Activated CD8-positive, alpha-beta T cell treated with anti-CD3 and anti-CD28 coated beads, Interleukin-2, amount 10 ng/mL, durations not matched to agents 7 days and 5 days (primary cell): ENCODE data around the gene NXNL1. TPM values are rescaled to one million over a fixed set of nuclear protein-coding genes. Genes with fewer than 3 reads are reported as not detected.

Source experiments
- ATAC-seq: fragments of 150-1000 bp; cut with Tn5 transposase; one replicate; pipeline ENCODE4 v1.10.0; 2021; ENCODE audit warnings: moderate library complexity
- CTCF ChIA-PET: fragments of 350-600 bp; sonication (Branson Sonifier 250); formaldehyde crosslinking; loops from one replicate; lab custom pipeline; 2021; ENCODE audit warnings: antibody characterized with exemption; lab: Charles Lee
- POLR2A ChIA-PET: fragments of 350-600 bp; sonication (Branson Sonifier 250); formaldehyde crosslinking; loops from one replicate; lab custom pipeline; 2021; ENCODE audit warnings: antibody characterized with exemption; lab: Charles Lee
- DNase-seq: peaks from one replicate; pipeline ENCODE4 v3.0.0-alpha.2; 2020
- H3K27ac Mint-ChIP-seq: one replicate; pipeline ENCODE4 v1.8.0; 2021; ENCODE audit warnings: mild to moderate bottlenecking, mixed read lengths
- H3K27me3 Mint-ChIP-seq: one replicate; pipeline ENCODE4 v1.8.0; 2021; ENCODE audit warnings: low read depth, mixed read lengths
- H3K36me3 Mint-ChIP-seq: one replicate; pipeline ENCODE4 v1.8.0; 2021; ENCODE audit warnings: low read depth, mixed read lengths
- H3K4me1 Mint-ChIP-seq: one replicate; pipeline ENCODE4 v1.8.0; 2021; ENCODE audit warnings: low read depth, mixed read lengths
- H3K4me3 Mint-ChIP-seq: one replicate; pipeline ENCODE4 v1.8.0; 2021; ENCODE audit warnings: mild to moderate bottlenecking, mixed read lengths
- H3K9me3 Mint-ChIP-seq: one replicate; pipeline ENCODE4 v1.8.0; 2022; ENCODE audit warnings: mixed read lengths; ENCODE audit not compliant: insufficient read depth
- total RNA-seq, 2 experiments: library from RNA; stranded (reverse); gene quantifications; one replicate each; pipeline ENCODE4 v1.2.3, GENCODE V29; 2021

Gene NXNL1
- total RNA-seq, 2 experiments from 2014 or later: not detected

DNA sequence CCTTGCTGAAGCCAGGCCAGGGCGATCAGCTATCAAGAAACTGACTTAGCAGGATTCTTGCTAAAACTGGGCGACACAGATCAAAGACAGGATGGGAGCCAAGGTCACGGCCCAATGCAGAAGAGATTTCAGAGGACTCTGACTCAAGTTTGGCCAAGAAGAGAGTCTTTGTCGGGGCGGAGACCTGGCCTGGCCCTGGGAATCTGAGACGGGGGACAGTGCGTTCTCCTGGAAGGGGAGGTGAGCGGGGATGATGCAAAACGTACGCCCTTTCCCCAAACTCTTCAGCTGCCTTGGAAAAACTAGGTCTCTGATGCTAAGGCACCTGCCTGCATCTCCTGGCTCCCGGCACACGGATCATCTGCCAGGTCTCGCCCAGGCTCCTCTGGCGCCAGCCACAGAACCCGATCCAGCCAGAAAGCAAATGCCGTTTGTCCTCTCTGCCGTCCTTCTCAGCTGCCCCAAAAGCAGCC lies 31.0 kb downstream of the NXNL1 start:
- ChIA-PET POLR2A (no interaction called here), CTCF (interaction anchor here (2.3 kb wide), 1 partner anchor 36 kb away, joined by 8 read pairs; no protein-coding TSS in a partner anchor)
- DNase-seq (no peak), ATAC-seq (no peak)
- Mint-ChIP-seq H3K36me3 (no peaks in the 10 kb centered on the region), H3K4me3 (no peak overlapping the region), H3K27me3 (no peaks in the 10 kb centered on the region), H3K4me1 (peaks cover 10% of the 10 kb centered on the region), H3K9me3 (no peaks in the 10 kb centered on the region), H3K27ac (no peak overlapping the region)

DNA sequence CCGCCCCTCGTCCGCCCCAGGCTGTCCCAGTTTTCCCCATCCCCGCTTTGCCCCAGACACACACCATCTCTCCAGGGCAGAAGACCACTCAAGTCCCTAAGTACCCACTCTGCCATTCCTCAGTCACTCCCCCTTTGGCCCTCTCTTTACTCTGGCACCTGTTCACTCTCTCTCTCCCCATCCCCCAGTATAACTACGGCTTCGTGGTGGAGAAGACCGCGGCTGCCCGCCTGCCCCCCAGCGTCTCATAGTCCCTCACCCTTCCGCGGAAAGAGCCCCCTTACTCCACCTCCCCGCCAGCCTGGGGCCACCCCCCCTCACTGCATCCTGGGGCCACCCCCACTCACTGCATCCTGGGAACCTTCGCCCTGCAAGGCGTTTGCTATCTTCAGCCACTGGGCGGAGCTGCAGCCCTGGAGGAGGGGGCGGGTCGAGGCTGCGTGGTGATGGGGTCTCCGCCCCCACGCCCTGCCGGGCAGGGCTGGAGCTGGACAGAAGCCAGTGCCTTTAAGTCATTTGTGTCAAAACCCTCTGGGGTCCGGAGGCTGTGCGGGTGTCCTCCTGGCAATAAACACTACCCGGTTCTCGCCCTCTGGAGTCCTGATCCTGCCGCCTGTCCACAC lies 35.9 kb downstream of the NXNL1 start:
- no peak overlapping the region for H3K27ac Mint-ChIP-seq

DNA sequence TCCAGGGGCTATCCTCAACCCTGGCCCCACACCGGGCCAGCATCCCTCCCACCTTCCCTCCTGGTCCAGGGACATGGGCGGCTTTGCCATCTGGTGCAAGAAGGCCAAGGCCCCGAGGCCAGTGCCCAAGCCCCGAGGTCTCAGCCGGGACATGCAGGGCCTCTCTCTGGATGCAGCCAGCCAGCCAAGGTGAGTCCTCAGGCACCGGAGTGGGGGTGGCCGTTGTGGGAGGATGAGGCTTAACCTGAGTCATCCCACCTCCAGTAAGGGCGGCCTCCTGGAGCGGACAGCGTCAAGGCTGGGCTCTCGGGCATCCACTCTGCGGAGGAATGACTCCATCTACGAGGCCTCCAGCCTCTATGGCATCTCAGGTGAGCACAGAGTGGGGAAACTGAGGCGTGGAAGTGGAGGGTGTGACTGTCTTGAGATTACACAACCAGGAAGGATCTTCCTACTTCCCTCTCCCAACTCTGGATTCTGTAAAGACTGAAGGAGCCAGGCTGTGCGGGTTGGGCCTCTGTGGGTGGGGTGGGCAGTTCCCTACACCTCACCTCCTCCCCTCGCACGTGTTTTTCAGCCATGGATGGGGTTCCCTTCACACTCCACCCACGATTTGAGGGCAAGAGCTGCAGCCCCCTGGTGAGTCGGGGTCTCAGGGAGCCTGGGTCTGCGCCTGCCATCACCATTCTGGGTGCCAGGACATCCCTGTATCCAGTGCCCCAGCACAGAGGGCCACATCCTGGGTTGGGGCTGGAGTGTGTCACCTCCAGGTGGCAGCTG lies 37.1 kb downstream of the NXNL1 start:
- Mint-ChIP-seq H3K36me3 (peaks cover 15% of the 10 kb centered on the region), H3K4me3 (no peak overlapping the region), H3K9me3 (no peaks in the 10 kb centered on the region), H3K27ac (no peak overlapping the region), H3K27me3 (no peaks in the 10 kb centered on the region), H3K4me1 (peaks cover 30% of the 10 kb centered on the region)
- ChIA-PET CTCF (no interaction called here), POLR2A (interaction anchor here (0.6 kb wide), 1 partner anchor 349 kb away, joined by 3 read pairs; no protein-coding TSS in a partner anchor)
- DNase-seq (no peak), ATAC-seq (no peak)

More for the DNA sequence above, 35.9 kb downstream of the NXNL1 start:
- POLR2A ChIA-PET: no interaction called here
- CTCF ChIA-PET: interaction anchor here (1.1 to 2.6 kb wide), 2 partner anchors 16 to 24 kb away, joined by 3 to 8 read pairs; partner anchors contain the start of gene TMEM221
- no peaks in the 10 kb centered on the region for H3K9me3 Mint-ChIP-seq
- peaks cover 12% of the 10 kb centered on the region for H3K36me3 Mint-ChIP-seq
- peaks cover 19% of the 10 kb centered on the region for H3K4me1 Mint-ChIP-seq
- no peak overlapping the region for H3K4me3 Mint-ChIP-seq
- H3K27me3 Mint-ChIP-seq: no peaks in the 10 kb centered on the region
- DNase-seq: peak; percentile 60
- peak; percentile 20 for ATAC-seq

DNA sequence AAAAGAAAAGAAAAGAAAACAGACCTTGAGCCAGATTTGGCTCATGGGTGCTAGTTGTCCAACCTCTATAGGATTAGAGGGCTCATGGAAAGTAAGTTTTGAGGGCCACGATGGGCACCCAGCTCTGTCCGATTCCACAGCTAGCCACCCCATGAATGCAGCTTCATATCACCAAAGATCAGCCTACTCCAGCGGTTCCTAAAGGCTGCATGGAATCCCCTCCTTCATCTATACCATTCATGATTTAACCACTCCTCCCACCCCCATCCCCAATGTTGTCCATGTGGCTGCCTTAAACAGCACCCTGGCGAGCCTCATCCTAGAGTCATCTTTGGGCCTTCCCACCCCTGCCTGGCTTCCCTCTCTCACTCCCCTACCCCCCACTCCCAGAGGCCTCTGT lies 38.8 kb downstream of the NXNL1 start:
- Mint-ChIP-seq H3K9me3 (no peaks in the 10 kb centered on the region), H3K27ac (no peak overlapping the region), H3K4me1 (peaks cover 31% of the 10 kb centered on the region), H3K27me3 (no peaks in the 10 kb centered on the region), H3K4me3 (no peak overlapping the region), H3K36me3 (peaks cover 21% of the 10 kb centered on the region)
- ChIA-PET POLR2A (interaction anchor here (0.6 kb wide), 1 partner anchor 28 kb away, joined by 3 read pairs; the partner anchor contains the start of gene CCDC194), CTCF (interaction anchor here (1.4 kb wide), 1 partner anchor 19 kb away, joined by 3 read pairs; no protein-coding TSS in a partner anchor)
- ATAC-seq (no peak), DNase-seq (no peak)

DNA sequence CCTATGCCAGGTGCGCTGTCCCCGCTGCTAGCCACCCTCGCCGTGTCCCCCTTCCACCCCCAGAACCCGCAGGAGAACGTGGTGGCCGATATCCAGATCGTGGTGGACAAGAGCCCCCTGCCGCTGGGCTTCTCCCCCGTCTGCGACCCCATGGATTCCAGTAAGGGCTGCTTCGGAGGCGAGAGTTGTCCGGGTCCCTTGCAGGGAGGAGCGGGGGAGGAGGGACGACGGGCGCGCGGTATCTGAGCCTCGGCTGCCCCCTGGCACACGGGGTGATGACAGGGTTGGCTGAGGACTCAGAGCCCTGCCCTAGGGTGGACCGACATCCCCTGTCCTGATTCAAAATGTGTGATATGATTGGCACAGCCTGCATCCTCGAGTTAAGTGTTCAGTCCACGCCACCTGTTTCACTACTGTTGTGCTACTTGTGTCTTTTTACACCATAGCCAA lies 40.2 kb downstream of the NXNL1 start:
- Mint-ChIP-seq H3K4me1 (peaks cover 31% of the 10 kb centered on the region), H3K27ac (peak overlapping the region; percentile 87), H3K9me3 (no peaks in the 10 kb centered on the region), H3K4me3 (peak overlapping the region; percentile 93), H3K36me3 (peaks cover 27% of the 10 kb centered on the region), H3K27me3 (no peaks in the 10 kb centered on the region)
- ChIA-PET POLR2A (interaction anchor here (3.4 kb wide), 1 partner anchor 14 kb away, joined by 36 read pairs; the partner anchor contains the start of gene BST2), CTCF (no interaction called here)
- peak; percentile 56 for DNase-seq
- peak; percentile 40 for ATAC-seq

DNA sequence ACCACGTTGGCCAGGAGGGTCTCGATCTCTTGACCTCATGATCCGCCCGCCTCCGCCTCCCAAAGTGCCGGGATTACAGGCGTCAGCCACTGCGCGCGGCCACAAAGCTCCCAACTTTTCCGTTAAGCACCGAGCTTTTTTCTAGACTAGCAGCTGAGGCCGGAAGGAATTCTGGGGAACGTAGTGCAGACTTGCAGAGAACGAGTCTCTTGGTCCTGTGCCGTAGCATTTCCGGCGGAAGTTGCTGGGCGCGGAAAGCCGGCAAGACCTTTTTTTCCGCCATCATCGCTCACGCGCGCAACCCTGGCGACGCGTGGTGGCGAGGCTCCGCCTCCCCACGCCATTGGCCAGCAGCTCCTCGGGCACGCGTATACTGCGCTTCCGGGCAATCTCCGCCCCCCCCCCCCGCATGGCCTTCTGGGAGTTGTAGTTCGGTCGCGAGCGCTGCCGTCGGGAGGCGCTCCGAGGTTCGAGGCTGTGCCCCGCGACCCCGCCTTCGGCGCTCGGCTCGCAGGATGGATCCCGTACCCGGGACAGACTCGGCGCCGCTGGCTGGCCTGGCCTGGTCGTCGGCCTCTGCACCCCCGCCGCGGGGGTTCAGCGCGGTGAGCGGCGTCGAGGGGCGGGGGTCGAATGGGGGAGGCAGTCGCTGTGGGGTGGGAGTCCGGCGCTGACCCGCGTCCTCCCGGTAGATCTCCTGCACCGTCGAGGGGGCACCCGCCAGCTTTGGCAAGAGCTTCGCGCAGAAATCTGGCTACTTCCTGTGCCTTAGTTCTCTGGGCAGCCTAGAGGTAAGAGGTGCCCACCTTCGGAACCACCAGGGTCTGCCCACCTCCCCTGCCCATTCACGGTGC lies 40.9 kb downstream of the NXNL1 start, which contains the start of gene MVB12A:
Gene MVB12A (plus strand): TSS at position 427 of the 854 bp plus-strand sequence. CDS start 89 bp downstream, at position 516.
- peak; percentile 94 for ATAC-seq
- ChIA-PET POLR2A (interaction anchor here (0.6 to 3.4 kb wide), 7 partner anchors 14 to 176 kb away, joined by 3 to 36 read pairs (median 5); partner anchors contain the start of gene BST2), CTCF (interaction anchor here (0.6 to 1.4 kb wide), 17 partner anchors 13 to 186 kb away, joined by 3 to 8 read pairs (median 3); partner anchors contain the start of genes BST2 and DDA1)
- Mint-ChIP-seq H3K4me1 (peaks cover 28% of the 10 kb centered on the region), H3K4me3 (peak within 1 kb of the TSS; percentile 93), H3K27ac (peak within 1 kb of the TSS; percentile 96), H3K9me3 (no peaks in the 10 kb centered on the region), H3K36me3 (peaks cover 33% of the 10 kb centered on the region), H3K27me3 (no peaks in the 10 kb centered on the region)
- DNase-seq: peak; percentile 97

DNA sequence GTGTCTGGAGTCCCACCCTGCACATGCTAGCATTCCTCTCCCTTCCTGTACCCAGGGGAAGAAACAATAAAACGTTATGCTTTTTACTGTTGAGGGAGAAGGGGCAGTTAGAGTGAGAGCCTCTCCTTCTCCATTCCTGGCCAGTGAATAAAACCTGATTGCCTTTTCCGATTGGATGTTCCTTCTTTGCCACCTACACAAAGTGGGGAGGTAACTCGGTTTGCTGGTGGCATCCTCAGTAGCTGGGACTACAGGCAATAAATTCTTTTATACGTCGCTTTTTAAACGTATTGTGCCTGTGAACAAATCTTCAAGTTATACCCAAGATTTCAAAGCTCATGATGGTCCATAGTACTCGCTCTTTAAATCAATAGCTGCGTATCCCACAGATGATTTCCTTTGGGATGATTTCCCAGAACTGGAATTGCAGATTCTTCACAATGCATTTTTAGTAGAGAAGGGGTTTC lies 41.5 kb downstream of the NXNL1 start:
- ChIA-PET CTCF (interaction anchor here (0.7 to 1.4 kb wide), 16 partner anchors 12 to 187 kb away, joined by 3 to 8 read pairs (median 3); partner anchors contain the start of genes BST2 and DDA1), POLR2A (interaction anchor here (0.6 to 3.4 kb wide), 6 partner anchors 13 to 175 kb away, joined by 3 to 36 read pairs (median 6); partner anchors contain the start of gene BST2)
- ATAC-seq (no peak), DNase-seq (no peak)
- Mint-ChIP-seq H3K4me3 (peak overlapping the region; percentile 93), H3K4me1 (peaks cover 24% of the 10 kb centered on the region), H3K36me3 (peaks cover 37% of the 10 kb centered on the region), H3K27ac (peak overlapping the region; percentile 96), H3K27me3 (no peaks in the 10 kb centered on the region), H3K9me3 (no peaks in the 10 kb centered on the region)

DNA sequence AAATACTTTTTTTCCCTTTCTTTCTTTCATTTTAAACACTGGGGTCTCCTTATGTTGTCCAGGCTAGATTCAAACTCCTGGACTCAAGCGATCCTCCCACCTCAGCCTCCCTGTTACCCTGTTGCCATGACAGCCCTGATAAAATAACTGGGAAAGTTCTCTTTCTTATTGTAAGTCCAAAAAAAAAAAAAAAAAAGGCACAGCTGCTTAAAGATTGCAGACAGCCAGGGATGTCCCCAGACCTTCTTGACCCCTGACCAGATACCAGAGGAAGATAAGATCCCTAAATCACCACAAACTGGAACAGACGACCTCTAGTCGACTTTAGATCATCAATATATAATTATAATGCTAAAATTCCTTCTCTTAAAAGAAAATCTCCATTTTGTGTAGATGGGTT lies 42.0 kb downstream of the NXNL1 start:
- ChIA-PET POLR2A (interaction anchor here (1.4 to 3.4 kb wide), 2 partner anchors 13 to 16 kb away, joined by 6 to 36 read pairs; partner anchors contain the start of gene BST2), CTCF (interaction anchor here (0.9 to 1.4 kb wide), 7 partner anchors 12 to 53 kb away, joined by 3 to 8 read pairs (median 4); no protein-coding TSS in a partner anchor)
- peak overlapping the region; percentile 96 for H3K27ac Mint-ChIP-seq
- H3K4me1 Mint-ChIP-seq: peaks cover 24% of the 10 kb centered on the region
- no peaks in the 10 kb centered on the region for H3K9me3 Mint-ChIP-seq
- ATAC-seq (no peak), DNase-seq (no peak)
- no peaks in the 10 kb centered on the region for H3K27me3 Mint-ChIP-seq
- H3K36me3 Mint-ChIP-seq: peaks cover 39% of the 10 kb centered on the region
- H3K4me3 Mint-ChIP-seq: peak overlapping the region; percentile 93

DNA sequence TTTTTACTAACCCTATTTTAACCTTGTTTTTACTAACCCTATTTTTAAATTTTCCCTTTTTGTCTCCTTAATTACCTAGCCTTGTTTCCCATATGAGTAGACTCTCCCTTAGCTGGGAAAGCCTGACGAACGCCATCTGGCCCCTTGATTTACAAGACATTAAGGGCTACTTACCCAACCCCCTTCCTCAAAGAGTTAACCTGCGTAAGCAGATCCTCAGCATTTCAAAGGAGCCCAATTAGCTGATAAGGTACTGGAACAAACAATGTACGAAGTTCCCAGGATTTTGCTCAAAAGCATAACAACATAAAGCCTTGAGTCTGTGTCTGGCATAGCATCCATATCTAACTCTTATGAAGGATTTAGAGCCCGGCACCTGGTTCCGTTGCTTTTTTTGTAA lies 45.6 kb downstream of the NXNL1 start:
- no peak overlapping the region for H3K4me3 Mint-ChIP-seq
- ChIA-PET CTCF (no interaction called here), POLR2A (interaction anchor here (1.7 kb wide), 1 partner anchor 8 kb away, joined by 4 read pairs; no protein-coding TSS in a partner anchor)
- ATAC-seq (no peak), DNase-seq (no peak)
- no peaks in the 10 kb centered on the region for H3K9me3 Mint-ChIP-seq
- no peak overlapping the region for H3K27ac Mint-ChIP-seq
- H3K36me3 Mint-ChIP-seq: peaks cover 50% of the 10 kb centered on the region
- H3K4me1 Mint-ChIP-seq: peaks cover 27% of the 10 kb centered on the region
- H3K27me3 Mint-ChIP-seq: no peaks in the 10 kb centered on the region

DNA sequence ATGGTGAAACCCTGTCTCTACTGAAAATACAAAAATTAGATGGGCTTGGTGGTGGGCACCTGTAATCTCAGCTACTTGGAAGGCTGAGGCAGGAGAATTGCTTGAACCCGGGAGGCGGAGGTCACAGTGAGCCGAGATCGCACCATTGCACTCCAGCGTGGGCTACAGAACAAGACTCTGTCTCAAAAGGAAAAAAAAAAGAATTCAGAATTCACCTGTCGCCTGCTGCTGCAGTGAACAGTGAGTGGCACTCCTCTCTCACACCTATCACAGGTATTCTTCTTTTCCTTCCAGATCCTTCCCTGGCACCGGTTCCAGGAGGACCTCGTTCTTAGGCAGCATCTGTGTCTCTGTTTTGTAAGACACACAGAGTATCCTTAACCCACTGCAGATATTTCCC lies 46.6 kb downstream of the NXNL1 start:
- ChIA-PET POLR2A (no interaction called here), CTCF (no interaction called here)
- Mint-ChIP-seq H3K27ac (no peak overlapping the region), H3K9me3 (no peaks in the 10 kb centered on the region), H3K4me1 (peaks cover 20% of the 10 kb centered on the region), H3K4me3 (no peak overlapping the region), H3K36me3 (peaks cover 52% of the 10 kb centered on the region), H3K27me3 (no peaks in the 10 kb centered on the region)
- DNase-seq: no peak
- ATAC-seq: no peak
